HEK293 (cell line): ENCODE results near the gene GATM.

Experiments
- FEZF1 ChIP-seq: fragments of 450-650 bp; formaldehyde crosslinking; IDR thresholded peaks from 2 replicates; pipeline ENCODE4 v1.5.1; 2016; ENCODE audit warnings: missing biosample characterization, missing genetic modification characterization
- KLF16 ChIP-seq: fragments of 450-650 bp; formaldehyde crosslinking; IDR thresholded peaks from 2 replicates; pipeline ENCODE4 v1.5.1; 2017; ENCODE audit warnings: missing biosample characterization, missing genetic modification characterization
- PRDM1 ChIP-seq: fragments of 450-650 bp; formaldehyde crosslinking; IDR thresholded peaks from 2 replicates; pipeline ENCODE4; 2016; ENCODE audit warnings: missing biosample characterization, missing genetic modification characterization
- ZFP41 ChIP-seq: fragments of 450-650 bp; formaldehyde crosslinking; IDR thresholded peaks from 2 replicates; pipeline ENCODE4 v1.5.1; 2016; ENCODE audit warnings: missing biosample characterization, missing genetic modification characterization, borderline replicate concordance
- ZNF274 ChIP-seq, 2 experiments: fragments of 200-500 bp in 1 of 2; fragments of 450-650 bp in 1 of 2; sonication (Bioruptor generic) in 1 of 2; formaldehyde crosslinking in 1 of 2; IDR thresholded peaks; 2 replicates each; pipeline versions ENCODE4 v1.5.1 to v1.6.1; 2014 to 2016; ENCODE audit warnings: borderline replicate concordance in 1 of 2, inconsistent platforms in 1 of 2, low read length in 1 of 2, missing biosample characterization in 1 of 2, missing genetic modification characterization in 1 of 2
- ZNF623 ChIP-seq: fragments of 450-650 bp; formaldehyde crosslinking; IDR thresholded peaks from 2 replicates; pipeline ENCODE4 v1.5.1; 2016; ENCODE audit warnings: missing biosample characterization, missing genetic modification characterization
- ZNF629 ChIP-seq: fragments of 450-650 bp; formaldehyde crosslinking; IDR thresholded peaks from 2 replicates; pipeline ENCODE4 v1.5.1; 2017; ENCODE audit warnings: missing biosample characterization, missing genetic modification characterization
- ZNF747 ChIP-seq: fragments of 450-650 bp; formaldehyde crosslinking; IDR thresholded peaks from 2 replicates; pipeline ENCODE4 v1.5.1; 2016; ENCODE audit warnings: missing biosample characterization, missing genetic modification characterization
- ZSCAN16 ChIP-seq: fragments of 450-650 bp; formaldehyde crosslinking; IDR thresholded peaks from 2 replicates; pipeline ENCODE4 v1.5.1; 2016; ENCODE audit warnings: missing biosample characterization, missing genetic modification characterization
- TF ChIP-seq, protein P1 (sequence below): fragments of 450-650 bp; formaldehyde crosslinking; IDR thresholded peaks from 2 replicates; pipeline ENCODE4 v1.5.1; 2016; ENCODE audit warnings: missing biosample characterization, missing genetic modification characterization
- TF ChIP-seq, protein P2 (sequence below): fragments of 450-650 bp; formaldehyde crosslinking; IDR thresholded peaks from 2 replicates; pipeline ENCODE4 v1.5.1; 2016; ENCODE audit warnings: missing biosample characterization, missing genetic modification characterization

DNA sequence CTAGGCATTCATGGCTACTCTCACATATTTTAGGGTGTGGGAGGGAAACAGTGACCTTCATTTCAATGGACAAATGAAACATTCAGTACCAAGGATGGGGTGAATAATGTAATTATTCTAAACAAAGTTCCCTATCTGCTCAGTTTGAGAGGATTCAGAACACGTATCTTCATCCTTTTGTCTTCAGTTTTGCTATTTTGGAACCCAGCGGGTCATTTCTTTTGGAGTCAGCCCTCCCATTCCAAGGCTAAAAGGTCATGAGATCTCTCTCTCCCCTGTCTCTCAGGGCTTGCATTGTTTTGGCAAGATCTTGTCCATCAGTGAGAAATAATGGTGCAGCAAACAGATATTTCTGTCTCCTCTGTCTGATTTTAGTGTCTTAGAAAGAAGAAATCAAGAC lies 16.3 kb upstream of the GATM start:
- TF ChIP-seq ZFP41 (no peak), ZNF274 (IDR thresholded peaks at IDR 0.05; ENCODE audit: low read length) (no peak), ZNF274 (tag by site-specific recombination; IDR thresholded peaks at IDR 0.05; ENCODE audit: borderline replicate concordance) (no peak), ZNF747 (no peak), KLF16 (tag by site-specific recombination) (no peak), ZNF629 (no peak), ZNF623 (no peak), PRDM1 (tag by site-specific recombination) (no peak), FEZF1 (tag by site-specific recombination) (no peak), ZSCAN16 (tag by site-specific recombination) (no peak)
- TF ChIP-seq, protein P1, sequence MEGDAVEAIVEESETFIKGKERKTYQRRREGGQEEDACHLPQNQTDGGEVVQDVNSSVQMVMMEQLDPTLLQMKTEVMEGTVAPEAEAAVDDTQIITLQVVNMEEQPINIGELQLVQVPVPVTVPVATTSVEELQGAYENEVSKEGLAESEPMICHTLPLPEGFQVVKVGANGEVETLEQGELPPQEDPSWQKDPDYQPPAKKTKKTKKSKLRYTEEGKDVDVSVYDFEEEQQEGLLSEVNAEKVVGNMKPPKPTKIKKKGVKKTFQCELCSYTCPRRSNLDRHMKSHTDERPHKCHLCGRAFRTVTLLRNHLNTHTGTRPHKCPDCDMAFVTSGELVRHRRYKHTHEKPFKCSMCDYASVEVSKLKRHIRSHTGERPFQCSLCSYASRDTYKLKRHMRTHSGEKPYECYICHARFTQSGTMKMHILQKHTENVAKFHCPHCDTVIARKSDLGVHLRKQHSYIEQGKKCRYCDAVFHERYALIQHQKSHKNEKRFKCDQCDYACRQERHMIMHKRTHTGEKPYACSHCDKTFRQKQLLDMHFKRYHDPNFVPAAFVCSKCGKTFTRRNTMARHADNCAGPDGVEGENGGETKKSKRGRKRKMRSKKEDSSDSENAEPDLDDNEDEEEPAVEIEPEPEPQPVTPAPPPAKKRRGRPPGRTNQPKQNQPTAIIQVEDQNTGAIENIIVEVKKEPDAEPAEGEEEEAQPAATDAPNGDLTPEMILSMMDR (tag by site-specific recombination), result no peak
- TF ChIP-seq, protein P2, sequence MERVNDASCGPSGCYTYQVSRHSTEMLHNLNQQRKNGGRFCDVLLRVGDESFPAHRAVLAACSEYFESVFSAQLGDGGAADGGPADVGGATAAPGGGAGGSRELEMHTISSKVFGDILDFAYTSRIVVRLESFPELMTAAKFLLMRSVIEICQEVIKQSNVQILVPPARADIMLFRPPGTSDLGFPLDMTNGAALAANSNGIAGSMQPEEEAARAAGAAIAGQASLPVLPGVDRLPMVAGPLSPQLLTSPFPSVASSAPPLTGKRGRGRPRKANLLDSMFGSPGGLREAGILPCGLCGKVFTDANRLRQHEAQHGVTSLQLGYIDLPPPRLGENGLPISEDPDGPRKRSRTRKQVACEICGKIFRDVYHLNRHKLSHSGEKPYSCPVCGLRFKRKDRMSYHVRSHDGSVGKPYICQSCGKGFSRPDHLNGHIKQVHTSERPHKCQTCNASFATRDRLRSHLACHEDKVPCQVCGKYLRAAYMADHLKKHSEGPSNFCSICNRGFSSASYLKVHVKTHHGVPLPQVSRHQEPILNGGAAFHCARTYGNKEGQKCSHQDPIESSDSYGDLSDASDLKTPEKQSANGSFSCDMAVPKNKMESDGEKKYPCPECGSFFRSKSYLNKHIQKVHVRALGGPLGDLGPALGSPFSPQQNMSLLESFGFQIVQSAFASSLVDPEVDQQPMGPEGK (tag by site-specific recombination), result no peak
